GM23338 (cell line): Measurements from ENCODE around the gene FMO1.

ENCODE experiments used
- CREB1 ChIP-seq: fragments of 250-450 bp; sonication (Bioruptor Pico); IDR thresholded peaks from 2 replicates; pipeline ENCODE4 v1.5.0; 2020; ENCODE audit warnings: low read depth, mild to moderate bottlenecking, moderate library complexity
- CTCF ChIP-seq, 2 experiments: fragments of 200-600 bp in 1 of 2; sonication (generic) in 1 of 2; conservative IDR thresholded peaks; 2 replicates each; pipeline versions ENCODE4 v1.5.1 to v1.6.1; 2016 to 2017; ENCODE audit warnings: antibody characterized with exemption in 2 of 2, low read depth in 2 of 2, mild to moderate bottlenecking in 2 of 2, moderate library complexity in 1 of 2
- EZH2 ChIP-seq: fragments of 200-600 bp; sonication (generic); IDR thresholded peaks from one replicate; pipeline ENCODE4 v1.8.0; 2017; ENCODE audit warnings: antibody characterized with exemption, mild to moderate bottlenecking, low read depth; ENCODE audit not compliant: unreplicated experiment
- POLR2AphosphoS5 ChIP-seq: IDR thresholded peaks from 2 replicates; pipeline ENCODE4 v1.6.1; 2016; ENCODE audit warnings: antibody characterized with exemption, low read depth
- ZNF114 ChIP-seq: fragments of 250-450 bp; sonication (Bioruptor Pico); IDR thresholded peaks from 2 replicates; pipeline ENCODE4 v1.5.0; 2020; ENCODE audit warnings: mild to moderate bottlenecking, moderate library complexity
- ZNF331 ChIP-seq: fragments of 250-450 bp; sonication (Bioruptor Pico); IDR thresholded peaks from 2 replicates; pipeline ENCODE4 v1.5.0; 2020; ENCODE audit warnings: low read depth, mild to moderate bottlenecking, moderate library complexity

GRCh38 chr1:171258429-171258828 is 10.1 kb downstream of the FMO1 start:
- TF ChIP-seq CTCF (conservative IDR thresholded peaks at IDR 0.05; ENCODE audit: low read depth in 2 of 2): no peak
- no peak for TF ChIP-seq POLR2AphosphoS5
- TF ChIP-seq ZNF331: no peak
- no peak for TF ChIP-seq EZH2
- TF ChIP-seq CREB1 (CRISPR knock-in tag): no peak
- no peak for TF ChIP-seq ZNF114 (CRISPR knock-in tag)
